Measurements from ENCODE around the gene KCND1.

DNA sequence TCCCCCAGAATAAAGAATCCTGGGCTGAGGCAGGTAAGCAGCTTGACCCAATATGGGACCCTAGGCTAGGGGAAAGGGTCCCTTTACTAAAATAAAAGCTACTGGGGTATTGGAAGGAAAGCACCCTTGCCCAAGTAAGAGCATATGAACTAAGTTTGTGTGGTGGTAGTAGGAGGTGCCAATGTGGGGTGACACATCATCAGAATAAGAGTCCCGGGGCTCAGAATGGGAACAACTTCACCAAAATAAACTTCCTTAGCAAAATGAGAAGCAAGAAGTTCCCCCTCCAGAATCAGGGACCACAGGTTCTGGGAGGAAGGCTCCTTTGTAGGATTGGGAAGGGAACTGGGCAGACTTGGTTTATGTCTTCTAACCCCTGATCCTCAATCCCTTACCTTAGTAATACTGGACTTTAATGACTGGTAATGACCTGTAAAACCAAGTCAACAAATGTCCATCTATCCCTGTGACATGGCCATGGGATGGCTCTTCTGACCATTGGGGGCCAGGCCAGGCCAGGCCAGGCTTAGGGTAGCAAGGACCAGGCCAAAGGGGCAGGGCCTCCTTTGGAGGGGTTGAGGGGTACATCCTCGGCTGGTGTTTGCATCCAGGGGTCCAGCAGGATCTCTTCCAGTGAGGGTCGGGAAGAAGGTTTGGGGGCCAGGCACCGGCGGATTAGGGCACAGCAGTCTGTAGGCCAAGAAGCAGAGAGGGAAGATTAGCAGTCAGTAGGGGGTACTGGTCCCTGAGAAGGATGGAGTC lies 57.9 kb downstream of the KCND1 start:
- TF ChIP-seq, protein P1, sequence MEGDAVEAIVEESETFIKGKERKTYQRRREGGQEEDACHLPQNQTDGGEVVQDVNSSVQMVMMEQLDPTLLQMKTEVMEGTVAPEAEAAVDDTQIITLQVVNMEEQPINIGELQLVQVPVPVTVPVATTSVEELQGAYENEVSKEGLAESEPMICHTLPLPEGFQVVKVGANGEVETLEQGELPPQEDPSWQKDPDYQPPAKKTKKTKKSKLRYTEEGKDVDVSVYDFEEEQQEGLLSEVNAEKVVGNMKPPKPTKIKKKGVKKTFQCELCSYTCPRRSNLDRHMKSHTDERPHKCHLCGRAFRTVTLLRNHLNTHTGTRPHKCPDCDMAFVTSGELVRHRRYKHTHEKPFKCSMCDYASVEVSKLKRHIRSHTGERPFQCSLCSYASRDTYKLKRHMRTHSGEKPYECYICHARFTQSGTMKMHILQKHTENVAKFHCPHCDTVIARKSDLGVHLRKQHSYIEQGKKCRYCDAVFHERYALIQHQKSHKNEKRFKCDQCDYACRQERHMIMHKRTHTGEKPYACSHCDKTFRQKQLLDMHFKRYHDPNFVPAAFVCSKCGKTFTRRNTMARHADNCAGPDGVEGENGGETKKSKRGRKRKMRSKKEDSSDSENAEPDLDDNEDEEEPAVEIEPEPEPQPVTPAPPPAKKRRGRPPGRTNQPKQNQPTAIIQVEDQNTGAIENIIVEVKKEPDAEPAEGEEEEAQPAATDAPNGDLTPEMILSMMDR (IDR thresholded peaks at IDR 0.05; ENCODE audit: insufficient read depth, low read length, poor library complexity, severe bottlenecking) = no peak
- TF ChIP-seq EZH2phosphoT487 (conservative IDR thresholded peaks at IDR 0.05; ENCODE audit: low read length) = no peak
